Epithelial cell of esophagus (primary cell): Measurements from ENCODE around the gene PLTP.

Source experiments
- DNase-seq: peaks from one replicate; pipeline ENCODE4 v3.0.0; 2010; ENCODE audit warnings: low read depth
- H3K4me3 ChIP-seq: 2 replicates; pipeline ENCODE4 v1.5.1; 2011; ENCODE audit warnings: mild to moderate bottlenecking, low read length, control low read depth
- TF ChIP-seq, protein P1 (sequence below): IDR thresholded peaks from 2 replicates; pipeline ENCODE4 v1.5.1; 2011; ENCODE audit warnings: low read depth, mild to moderate bottlenecking, low read length, control low read depth, inconsistent platforms; ENCODE audit not compliant: insufficient read depth; ENCODE audit errors: missing control alignments

Gene PLTP

DNA sequence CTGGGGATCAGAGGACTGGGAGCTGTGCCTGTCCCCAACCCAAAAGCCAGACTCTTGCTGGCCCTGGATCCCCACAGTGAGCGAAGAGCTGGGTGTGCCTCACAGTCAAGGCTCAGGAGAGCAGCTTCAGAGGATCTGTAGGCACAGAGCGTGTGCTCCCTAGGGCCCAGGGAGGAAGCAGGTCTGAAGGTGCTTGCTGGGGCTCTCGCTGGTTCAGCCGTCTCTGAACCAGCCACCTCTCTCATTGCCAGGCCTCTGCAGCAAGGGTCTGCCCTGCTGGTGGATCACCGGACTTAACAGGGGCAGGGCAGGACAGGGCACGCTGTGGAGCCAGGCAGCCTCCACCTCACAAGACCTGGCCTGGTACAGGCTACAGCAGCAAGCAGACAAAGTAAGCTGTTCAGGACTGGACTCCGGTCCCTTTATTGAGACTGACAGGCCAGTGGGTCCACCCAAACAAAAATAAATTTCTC lies 36.3 kb upstream of the PLTP start:
- TF ChIP-seq, protein P1, sequence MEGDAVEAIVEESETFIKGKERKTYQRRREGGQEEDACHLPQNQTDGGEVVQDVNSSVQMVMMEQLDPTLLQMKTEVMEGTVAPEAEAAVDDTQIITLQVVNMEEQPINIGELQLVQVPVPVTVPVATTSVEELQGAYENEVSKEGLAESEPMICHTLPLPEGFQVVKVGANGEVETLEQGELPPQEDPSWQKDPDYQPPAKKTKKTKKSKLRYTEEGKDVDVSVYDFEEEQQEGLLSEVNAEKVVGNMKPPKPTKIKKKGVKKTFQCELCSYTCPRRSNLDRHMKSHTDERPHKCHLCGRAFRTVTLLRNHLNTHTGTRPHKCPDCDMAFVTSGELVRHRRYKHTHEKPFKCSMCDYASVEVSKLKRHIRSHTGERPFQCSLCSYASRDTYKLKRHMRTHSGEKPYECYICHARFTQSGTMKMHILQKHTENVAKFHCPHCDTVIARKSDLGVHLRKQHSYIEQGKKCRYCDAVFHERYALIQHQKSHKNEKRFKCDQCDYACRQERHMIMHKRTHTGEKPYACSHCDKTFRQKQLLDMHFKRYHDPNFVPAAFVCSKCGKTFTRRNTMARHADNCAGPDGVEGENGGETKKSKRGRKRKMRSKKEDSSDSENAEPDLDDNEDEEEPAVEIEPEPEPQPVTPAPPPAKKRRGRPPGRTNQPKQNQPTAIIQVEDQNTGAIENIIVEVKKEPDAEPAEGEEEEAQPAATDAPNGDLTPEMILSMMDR, result no peak
- H3K4me3 ChIP-seq, result no peak overlapping the region
- DNase-seq, result no peak

DNA sequence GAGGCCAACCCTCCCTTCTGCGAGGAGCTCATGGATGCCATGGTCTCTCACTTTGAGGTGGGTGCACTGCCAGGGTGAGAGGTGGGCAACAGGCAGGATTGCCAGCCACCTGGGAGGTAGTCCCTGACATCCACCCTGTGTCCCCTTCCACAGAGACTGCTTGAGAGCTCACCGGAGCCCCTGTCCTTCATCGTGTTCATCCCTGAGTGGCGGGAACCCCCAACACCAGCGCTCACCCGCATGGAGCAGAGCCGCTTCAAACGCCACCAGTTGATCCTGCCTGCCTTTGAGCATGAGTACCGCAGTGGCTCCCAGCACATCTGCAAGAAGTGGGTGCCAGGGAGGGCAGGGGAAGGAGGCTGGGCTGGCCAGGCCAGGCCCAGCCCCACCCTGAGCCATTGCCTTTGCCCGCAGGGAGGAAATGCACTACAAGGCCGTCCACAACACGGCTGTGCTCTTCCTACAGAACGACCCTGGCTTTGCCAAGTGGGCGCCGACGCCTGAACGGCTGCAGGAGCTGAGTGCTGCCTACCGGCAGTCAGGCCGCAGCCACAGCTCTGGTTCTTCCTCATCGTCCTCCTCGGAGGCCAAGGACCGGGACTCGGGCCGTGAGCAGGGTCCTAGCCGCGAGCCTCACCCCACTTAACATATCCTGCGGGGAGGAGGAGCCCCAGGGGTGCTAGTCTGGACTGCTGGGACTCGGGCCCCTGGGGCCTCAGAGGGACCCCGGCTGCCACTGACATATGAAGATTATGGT lies 35.3 kb upstream of the PLTP start:
- TF ChIP-seq, protein P1, result no peak
- DNase-seq, result no peak
- H3K4me3 ChIP-seq, result no peak overlapping the region

DNA sequence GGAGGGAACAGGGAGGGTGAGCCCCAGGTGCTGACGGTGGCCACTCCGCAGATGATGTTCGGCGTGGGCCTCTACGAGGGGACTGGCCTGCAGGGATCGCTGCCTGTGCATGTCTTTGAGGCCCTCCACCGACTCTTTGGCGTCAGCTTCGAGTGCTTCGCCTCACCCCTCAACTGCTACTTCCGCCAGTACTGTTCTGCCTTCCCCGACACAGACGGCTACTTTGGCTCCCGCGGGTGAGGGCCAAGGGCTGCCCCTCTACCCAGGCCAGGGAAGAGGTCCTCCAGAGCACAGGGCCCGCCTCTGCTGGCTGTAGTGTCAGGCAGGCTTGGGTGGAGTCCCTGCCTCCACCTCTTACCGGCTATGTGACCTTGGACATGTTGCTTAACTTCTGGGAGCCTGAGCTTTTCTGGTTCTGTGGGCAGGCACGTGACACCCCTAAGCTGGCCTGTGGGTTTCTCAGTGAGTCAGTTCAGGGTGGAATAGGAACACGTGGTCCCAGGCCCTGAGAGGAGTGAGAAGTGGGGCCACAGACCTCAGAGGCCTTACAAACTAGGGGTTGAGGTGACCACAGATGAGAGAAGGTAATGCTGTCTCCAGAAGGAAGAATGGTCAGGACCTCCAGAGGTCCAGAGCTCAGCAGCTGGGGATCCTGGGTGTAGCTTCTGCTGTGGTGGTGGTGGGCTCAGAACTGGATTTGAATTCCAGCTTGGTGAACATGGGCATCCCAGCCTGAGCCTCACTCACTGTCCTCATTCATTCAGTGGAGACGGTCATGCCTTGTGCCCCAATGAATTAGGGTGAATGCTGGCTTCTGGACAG lies 34.4 kb upstream of the PLTP start:
- peak; percentile 51 for DNase-seq
- no peak overlapping the region for H3K4me3 ChIP-seq

DNA sequence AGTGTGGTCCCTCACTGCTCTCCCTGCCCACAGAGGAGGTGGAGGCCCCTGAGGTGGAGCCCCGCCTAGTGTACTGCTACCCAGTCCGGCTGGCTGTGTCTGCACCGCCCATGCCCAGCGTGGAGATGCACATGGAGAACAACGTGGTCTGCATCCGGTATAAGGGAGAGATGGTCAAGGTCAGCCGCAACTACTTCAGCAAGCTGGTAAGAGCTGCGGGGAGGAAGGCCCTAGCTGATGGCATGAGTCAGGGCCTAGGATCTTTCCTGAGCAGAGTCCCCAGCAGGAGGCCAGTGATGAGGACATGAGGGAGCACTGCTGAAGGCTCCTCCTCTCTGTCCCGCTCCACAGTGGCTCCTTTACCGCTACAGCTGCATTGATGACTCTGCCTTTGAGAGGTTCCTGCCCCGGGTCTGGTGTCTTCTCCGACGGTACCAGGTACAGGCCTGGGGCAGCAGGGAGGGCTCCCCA lies 33.8 kb upstream of the PLTP start:
- TF ChIP-seq, protein P1, result no peak
- H3K4me3 ChIP-seq, result no peak overlapping the region
- DNase-seq, result no peak

More for the DNA sequence above, 34.4 kb upstream of the PLTP start:
- TF ChIP-seq, protein P1, result no peak

DNA sequence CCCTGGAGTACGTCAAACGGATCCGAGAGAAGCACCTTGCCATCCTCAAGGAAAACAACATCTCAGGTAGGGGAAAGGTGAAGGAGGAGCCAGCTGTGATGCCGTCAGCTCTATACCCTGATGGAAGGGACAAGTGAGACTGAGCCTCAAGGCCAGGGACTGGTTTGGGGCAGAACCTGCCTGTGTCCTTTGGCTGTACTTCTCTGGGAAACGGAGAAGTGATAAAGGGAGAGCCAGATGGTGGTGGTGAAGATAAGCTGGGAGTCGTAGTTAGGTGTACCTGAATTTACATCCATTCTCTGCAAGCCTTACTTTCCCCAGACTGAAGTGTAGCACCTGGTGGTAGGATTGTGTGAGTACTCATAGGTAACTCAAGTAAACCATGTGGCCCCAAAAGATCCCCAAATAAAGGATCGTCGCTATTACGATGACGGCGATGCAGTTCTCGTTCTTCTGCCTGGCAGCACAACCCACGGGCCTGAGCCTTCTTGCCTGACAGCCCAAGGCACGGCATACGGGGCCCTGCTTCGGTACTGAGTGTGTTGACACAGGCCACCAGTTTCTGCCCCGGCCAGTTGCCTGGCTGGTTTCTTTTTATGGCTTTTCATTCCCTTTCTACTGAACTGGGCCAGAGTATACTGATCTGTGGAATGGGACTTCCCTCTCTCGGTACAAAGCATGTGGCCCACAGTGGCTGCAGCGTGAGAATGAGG lies 33.2 kb upstream of the PLTP start:
- H3K4me3 ChIP-seq, result no peak overlapping the region
- DNase-seq, result no peak
- TF ChIP-seq, protein P1, result peak; percentile 31

DNA sequence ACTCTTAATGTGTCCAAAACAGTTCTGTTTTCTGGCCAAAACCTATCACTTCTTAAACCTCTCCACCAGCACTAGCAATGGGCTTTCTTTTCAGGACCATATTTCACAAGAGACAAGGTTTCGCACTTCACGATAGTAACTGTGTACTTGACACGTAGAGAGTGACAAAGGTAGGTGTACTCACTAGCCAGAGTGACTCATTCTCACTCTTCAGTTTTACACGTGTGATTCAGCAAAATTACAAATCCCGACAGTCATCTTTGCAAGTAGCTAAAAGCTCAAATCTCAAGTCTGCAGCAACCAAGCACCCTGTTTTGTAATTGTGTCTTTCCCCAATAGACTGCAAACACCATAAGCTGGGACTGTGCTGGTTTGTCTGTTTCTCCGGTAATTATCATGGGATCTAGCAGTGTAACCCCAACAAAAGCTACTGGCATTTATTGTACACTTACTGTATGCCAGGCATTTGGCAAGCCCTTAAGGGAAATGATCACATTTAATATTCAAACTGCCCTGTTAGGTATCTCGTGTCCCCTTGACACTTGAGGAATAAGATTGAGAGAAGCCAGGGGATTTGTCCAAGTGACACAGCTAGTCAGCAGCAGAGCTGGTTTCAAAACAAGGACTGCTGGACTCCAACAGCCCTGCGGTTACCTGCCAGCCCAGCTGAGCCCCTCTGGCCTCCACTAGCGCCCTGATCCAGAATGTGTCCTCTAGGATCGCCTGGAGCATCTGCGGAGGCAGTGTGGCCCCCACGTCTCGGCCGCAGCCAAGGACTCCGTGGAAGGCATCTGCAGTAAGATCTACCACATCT lies 32.4 kb upstream of the PLTP start:
- DNase-seq, result peak; percentile 96
- TF ChIP-seq, protein P1, result no peak
- H3K4me3 ChIP-seq, result no peak overlapping the region
